Measurements from ENCODE around the gene FCN2. TPM values are rescaled to one million over a fixed set of nuclear protein-coding genes. Genes with fewer than 3 reads are reported as not detected.

The FCN2 gene
- polyA plus RNA-seq, 1 donor (not counting 4 experiments of a cell fraction or from before 2014, with no cell fraction given): not detected

DNA sequence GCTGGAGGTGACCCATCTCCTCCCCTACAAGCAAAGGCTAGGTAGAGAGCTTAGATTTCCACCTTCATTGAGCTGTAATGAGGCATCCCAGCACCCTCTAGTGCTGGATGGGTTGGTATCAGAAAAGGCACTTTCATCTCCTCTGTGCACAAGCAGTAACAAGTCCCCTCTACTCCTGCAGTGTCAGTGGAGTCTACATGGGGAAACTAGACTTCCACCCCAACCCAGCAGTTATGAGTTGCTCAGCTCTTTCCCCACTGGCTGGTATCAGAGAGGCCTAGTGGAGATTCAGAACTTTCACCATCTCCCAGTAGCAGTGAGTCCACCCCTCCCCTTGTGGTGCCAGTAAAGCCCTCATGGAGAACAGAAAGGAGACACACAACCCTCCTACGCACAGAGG is 19.2 kb downstream of the FCN2 start:
- FAIRE-seq: no peak
- no peak overlapping the region for H3K9ac ChIP-seq (ENCODE audit: control insufficient read depth, extremely low read depth, insufficient read depth, low read length)
- dilution Hi-C loops (cut with MboI; ENCODE audit: extremely low pct_ligation_motif_present, low sequenced_read_pairs): no loop called here
- TF ChIP-seq, protein P1, sequence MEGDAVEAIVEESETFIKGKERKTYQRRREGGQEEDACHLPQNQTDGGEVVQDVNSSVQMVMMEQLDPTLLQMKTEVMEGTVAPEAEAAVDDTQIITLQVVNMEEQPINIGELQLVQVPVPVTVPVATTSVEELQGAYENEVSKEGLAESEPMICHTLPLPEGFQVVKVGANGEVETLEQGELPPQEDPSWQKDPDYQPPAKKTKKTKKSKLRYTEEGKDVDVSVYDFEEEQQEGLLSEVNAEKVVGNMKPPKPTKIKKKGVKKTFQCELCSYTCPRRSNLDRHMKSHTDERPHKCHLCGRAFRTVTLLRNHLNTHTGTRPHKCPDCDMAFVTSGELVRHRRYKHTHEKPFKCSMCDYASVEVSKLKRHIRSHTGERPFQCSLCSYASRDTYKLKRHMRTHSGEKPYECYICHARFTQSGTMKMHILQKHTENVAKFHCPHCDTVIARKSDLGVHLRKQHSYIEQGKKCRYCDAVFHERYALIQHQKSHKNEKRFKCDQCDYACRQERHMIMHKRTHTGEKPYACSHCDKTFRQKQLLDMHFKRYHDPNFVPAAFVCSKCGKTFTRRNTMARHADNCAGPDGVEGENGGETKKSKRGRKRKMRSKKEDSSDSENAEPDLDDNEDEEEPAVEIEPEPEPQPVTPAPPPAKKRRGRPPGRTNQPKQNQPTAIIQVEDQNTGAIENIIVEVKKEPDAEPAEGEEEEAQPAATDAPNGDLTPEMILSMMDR (optimal IDR thresholded peaks at IDR 0.05 in 1 of 3, IDR thresholded peaks at IDR 0.05 in 1 of 3, conservative IDR thresholded peaks at IDR 0.05 in 1 of 3; ENCODE audit: extremely low read depth in 1 of 3, insufficient read depth in 2 of 3, low read length in 3 of 3): peak in 1 of 3 experiments; percentile 39
- TF ChIP-seq EZH2 (IDR thresholded peaks at IDR 0.05; ENCODE audit: low read length): no peak
- no peak overlapping the region for H2AFZ ChIP-seq (ENCODE audit: control insufficient read depth, low read length)
- no peaks in the 10 kb centered on the region for H3K9me1 ChIP-seq (ENCODE audit: control insufficient read depth, extremely low read depth, insufficient read depth, low read length)
- no peak for DNase-seq (ENCODE audit: low read depth, low spot score)
- no peaks in the 10 kb centered on the region for H4K20me1 ChIP-seq (ENCODE audit: control insufficient read depth, extremely low read depth, insufficient read depth, low read length)
- no peaks in the 10 kb centered on the region for H3K9me3 ChIP-seq (ENCODE audit: control insufficient read depth, low read depth, low read length)
- no peak overlapping the region for H3K4me2 ChIP-seq (ENCODE audit: control insufficient read depth, extremely low read depth, insufficient read depth, low read depth, low read length)
- no peaks in the 10 kb centered on the region for H3K36me3 ChIP-seq (ENCODE audit: control insufficient read depth in 2 of 2, extremely low read depth in 1 of 2, insufficient read depth in 2 of 2, low read length in 2 of 2)
- H3K4me1 ChIP-seq (ENCODE audit: control insufficient read depth, extremely low read depth, insufficient read depth, low read length): peaks cover 3% of the 10 kb centered on the region
- no peak overlapping the region for H3K4me3 ChIP-seq (ENCODE audit: control insufficient read depth in 2 of 3, extremely low read depth in 1 of 3, insufficient read depth in 2 of 3, low read depth in 1 of 3, low read length in 3 of 3)
- H3K27me3 ChIP-seq (ENCODE audit: control insufficient read depth, extremely low read depth, insufficient read depth, low read length): peaks cover 9% of the 10 kb centered on the region
- H3K79me2 ChIP-seq (ENCODE audit: control insufficient read depth, insufficient read depth, low read length): no peaks in the 10 kb centered on the region
- no peak overlapping the region for H3K27ac ChIP-seq (ENCODE audit: control insufficient read depth, insufficient read depth, low read length)

DNA sequence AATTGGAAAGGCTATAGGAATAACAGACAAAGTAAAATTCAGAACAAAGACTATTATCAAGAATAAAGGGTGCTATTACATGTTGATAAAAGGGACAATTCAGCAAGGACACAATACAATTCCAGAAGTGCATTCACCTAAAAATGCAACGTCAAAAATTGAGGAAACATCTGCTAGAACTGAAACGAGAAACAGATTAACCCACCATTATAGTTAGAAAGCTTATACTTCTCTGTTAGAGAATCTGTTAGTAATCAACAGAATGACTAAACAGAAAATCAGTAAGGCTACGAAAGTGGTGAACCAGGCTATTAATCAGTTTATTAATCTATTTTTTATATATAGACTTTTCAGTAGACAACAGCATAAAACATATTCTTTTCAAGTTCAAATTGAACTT is 22.3 kb downstream of the FCN2 start:
- FAIRE-seq: no peak
- no peaks in the 10 kb centered on the region for H3K9me1 ChIP-seq (ENCODE audit: control insufficient read depth, extremely low read depth, insufficient read depth, low read length)

More for the DNA sequence above, 22.3 kb downstream of the FCN2 start:
- no peak overlapping the region for H3K4me3 ChIP-seq (ENCODE audit: control insufficient read depth in 2 of 3, extremely low read depth in 1 of 3, insufficient read depth in 2 of 3, low read depth in 1 of 3, low read length in 3 of 3)
- H3K4me1 ChIP-seq (ENCODE audit: control insufficient read depth, extremely low read depth, insufficient read depth, low read length): no peaks in the 10 kb centered on the region
- no peak for DNase-seq (ENCODE audit: low read depth, low spot score)
- H3K9ac ChIP-seq (ENCODE audit: control insufficient read depth, extremely low read depth, insufficient read depth, low read length): no peak overlapping the region
- dilution Hi-C loops (cut with MboI; ENCODE audit: extremely low pct_ligation_motif_present, low sequenced_read_pairs): no loop called here
- H3K9me3 ChIP-seq (ENCODE audit: control insufficient read depth, low read depth, low read length): no peaks in the 10 kb centered on the region
- H3K27ac ChIP-seq (ENCODE audit: control insufficient read depth, insufficient read depth, low read length): no peak overlapping the region
- H2AFZ ChIP-seq (ENCODE audit: control insufficient read depth, low read length): no peak overlapping the region
- H3K79me2 ChIP-seq (ENCODE audit: control insufficient read depth, insufficient read depth, low read length): no peaks in the 10 kb centered on the region
- no peak overlapping the region for H3K4me2 ChIP-seq (ENCODE audit: control insufficient read depth, extremely low read depth, insufficient read depth, low read depth, low read length)
- no peaks in the 10 kb centered on the region for H3K27me3 ChIP-seq (ENCODE audit: control insufficient read depth, extremely low read depth, insufficient read depth, low read length)
- TF ChIP-seq, protein P1 (optimal IDR thresholded peaks at IDR 0.05 in 1 of 3, IDR thresholded peaks at IDR 0.05 in 1 of 3, conservative IDR thresholded peaks at IDR 0.05 in 1 of 3; ENCODE audit: extremely low read depth in 1 of 3, insufficient read depth in 2 of 3, low read length in 3 of 3): no peak
- no peak for TF ChIP-seq EZH2 (IDR thresholded peaks at IDR 0.05; ENCODE audit: low read length)
- no peaks in the 10 kb centered on the region for H4K20me1 ChIP-seq (ENCODE audit: control insufficient read depth, extremely low read depth, insufficient read depth, low read length)
- H3K36me3 ChIP-seq (ENCODE audit: control insufficient read depth in 2 of 2, extremely low read depth in 1 of 2, insufficient read depth in 2 of 2, low read length in 2 of 2): no peaks in the 10 kb centered on the region

All from keratinocyte (primary cell).